PC-9 (cell line): ENCODE measurements around the gene MPHOSPH6.

Source experiments
- CTCF ChIP-seq: fragments of 200-600 bp; sonication (generic); conservative IDR thresholded peaks from 2 replicates; pipeline ENCODE4 v1.6.1; 2017; ENCODE audit warnings: mixed run types, antibody characterized with exemption, mild to moderate bottlenecking, moderate library complexity
- EZH2 ChIP-seq: fragments of 200-600 bp; sonication (generic); IDR thresholded peaks from 2 replicates; pipeline ENCODE4 v1.8.0; 2017; ENCODE audit warnings: antibody characterized with exemption, low read depth

DNA sequence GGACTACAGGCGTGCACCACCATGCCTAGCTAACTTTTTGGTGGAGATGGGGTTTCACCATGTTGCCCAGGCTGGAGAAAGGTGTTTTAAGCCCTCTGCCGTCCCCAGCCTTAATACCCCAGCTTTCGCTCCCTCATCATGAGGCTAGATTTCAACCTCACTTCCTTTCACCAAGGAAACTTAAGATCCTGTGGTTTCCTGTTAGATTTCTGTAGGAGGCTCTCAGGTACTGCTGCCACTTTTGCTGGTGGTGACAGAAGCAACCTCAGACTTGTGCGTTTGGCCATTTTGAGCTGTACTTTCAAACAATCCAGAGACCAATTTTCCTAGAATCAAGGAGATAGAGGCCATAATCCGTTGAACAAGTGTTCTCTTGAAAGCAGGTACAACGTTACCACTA, 36.2 kb downstream of the MPHOSPH6 start:
- TF ChIP-seq EZH2 (no peak), CTCF (no peak)
